ENCODE measurements around the gene ADCY2.

The ADCY2 gene

DNA sequence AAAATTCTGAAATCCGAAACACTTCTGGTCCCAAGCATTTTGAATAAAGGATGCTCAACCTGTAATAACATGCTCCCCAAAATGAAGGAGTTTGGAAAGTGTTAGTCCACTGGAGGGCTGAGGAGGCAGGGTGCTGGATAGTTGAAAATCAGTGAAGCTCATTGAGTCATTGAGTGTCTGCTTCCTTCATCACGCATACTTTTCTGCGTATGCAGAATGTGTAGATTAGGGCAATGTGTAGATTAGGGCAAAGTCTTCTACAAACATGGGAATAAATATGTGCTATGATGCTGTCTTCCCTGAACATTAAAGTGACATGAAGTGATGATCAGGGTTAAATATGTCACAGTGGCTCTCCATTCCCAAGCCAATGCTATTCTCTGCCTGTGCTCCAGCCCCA, 261.2 kb downstream of the ADCY2 start:
- TF ChIP-seq CTCF (IDR thresholded peaks at IDR 0.05; ENCODE audit: low read depth, low read length, missing control alignments) = no peak
- no peak overlapping the region for H3K4me3 ChIP-seq (ENCODE audit: low read depth, low read length)
- DNase-seq (ENCODE audit: low read depth) = no peak

DNA sequence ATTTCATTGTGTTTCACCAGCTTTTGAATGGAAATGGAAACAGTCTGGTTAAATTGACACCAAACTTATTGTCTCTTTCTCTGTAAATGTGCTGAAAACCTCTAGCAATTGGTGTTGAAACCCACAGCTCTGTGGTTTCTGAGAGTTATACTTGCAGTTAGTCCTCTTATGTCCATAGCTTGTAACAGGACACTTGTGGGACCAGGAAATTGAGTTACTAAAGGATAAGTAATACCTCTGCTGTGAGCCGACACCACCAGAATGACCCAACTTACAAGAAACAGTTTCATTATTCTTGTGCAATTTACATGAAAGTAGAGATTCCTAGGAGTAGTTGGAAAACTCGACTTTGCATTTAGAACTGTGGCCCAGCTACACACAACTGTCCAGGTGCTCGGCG, 263.5 kb downstream of the ADCY2 start:
- DNase-seq (ENCODE audit: low read depth) = no peak
- H3K4me3 ChIP-seq (ENCODE audit: low read depth, low read length) = no peak overlapping the region
- no peak for TF ChIP-seq CTCF (IDR thresholded peaks at IDR 0.05; ENCODE audit: low read depth, low read length, missing control alignments)

- no peak for DNase-seq (ENCODE audit: low read depth)
- no peak for TF ChIP-seq CTCF (IDR thresholded peaks at IDR 0.05; ENCODE audit: low read depth, low read length, missing control alignments)
- no peak overlapping the region for H3K4me3 ChIP-seq (ENCODE audit: low read depth, low read length)
These were observed 266.4 kb downstream of the ADCY2 start for GRCh38 chr5:7662289-7662688.

- no peak for DNase-seq (ENCODE audit: low read depth)
- H3K4me3 ChIP-seq (ENCODE audit: low read depth, low read length) = no peak overlapping the region
- TF ChIP-seq CTCF (IDR thresholded peaks at IDR 0.05; ENCODE audit: low read depth, low read length, missing control alignments) = no peak
These were observed 267.9 kb downstream of the ADCY2 start for GRCh38 chr5:7663808-7664207.

DNA sequence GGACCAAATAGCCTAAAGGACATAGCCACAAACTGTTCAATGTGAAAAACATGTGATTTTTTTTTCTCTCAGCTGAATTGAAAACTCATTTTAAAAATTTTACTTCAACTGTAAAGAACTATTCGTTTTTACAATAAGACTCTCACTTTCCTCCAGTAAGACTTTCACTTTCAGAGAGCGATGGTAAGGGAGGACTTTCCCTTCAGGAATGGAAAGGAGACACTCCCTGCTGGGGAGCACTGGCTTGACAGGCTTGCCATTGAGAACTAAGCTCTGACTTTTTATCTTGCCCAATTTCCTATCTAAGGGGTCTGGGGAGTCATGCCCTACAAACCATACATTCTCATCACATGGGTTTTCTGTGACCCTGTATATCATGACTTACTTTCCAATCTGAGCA, 268.3 kb downstream of the ADCY2 start:
- no peak overlapping the region for H3K4me3 ChIP-seq (ENCODE audit: low read depth, low read length)
- no peak for TF ChIP-seq CTCF (IDR thresholded peaks at IDR 0.05; ENCODE audit: low read depth, low read length, missing control alignments)

DNA sequence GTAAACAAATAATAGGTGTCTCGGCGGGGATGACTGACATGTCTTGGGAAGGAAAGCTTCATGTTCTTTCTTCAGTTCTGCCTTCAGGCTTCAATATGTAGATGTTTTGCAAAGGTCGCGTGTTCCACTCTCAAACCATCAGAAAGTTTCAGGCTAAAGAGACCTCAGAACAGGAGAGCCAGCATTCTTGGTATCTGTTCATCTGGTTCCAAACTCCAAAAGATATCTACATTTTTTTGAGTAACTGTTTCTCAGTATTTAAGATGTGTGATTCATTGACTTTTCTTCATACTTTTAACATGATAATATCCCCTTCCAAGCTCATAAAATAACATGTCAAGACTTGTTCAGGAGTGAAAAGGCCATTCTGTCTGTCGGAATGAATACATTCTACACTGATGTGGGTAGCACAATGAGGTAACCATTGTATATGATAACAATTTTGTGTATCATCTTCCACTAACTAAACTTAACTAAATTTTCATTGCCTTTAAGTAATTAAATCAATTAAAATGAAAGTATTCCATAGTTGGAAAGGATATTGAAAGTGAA, 271.4 kb downstream of the ADCY2 start:
- no peak for TF ChIP-seq CTCF (IDR thresholded peaks at IDR 0.05; ENCODE audit: low read depth, low read length, missing control alignments)
- DNase-seq (ENCODE audit: low read depth) = no peak
- no peak overlapping the region for H3K4me3 ChIP-seq (ENCODE audit: low read depth, low read length)

More for the DNA sequence above, 268.3 kb downstream of the ADCY2 start:
- no peak for DNase-seq (ENCODE audit: low read depth)

DNA sequence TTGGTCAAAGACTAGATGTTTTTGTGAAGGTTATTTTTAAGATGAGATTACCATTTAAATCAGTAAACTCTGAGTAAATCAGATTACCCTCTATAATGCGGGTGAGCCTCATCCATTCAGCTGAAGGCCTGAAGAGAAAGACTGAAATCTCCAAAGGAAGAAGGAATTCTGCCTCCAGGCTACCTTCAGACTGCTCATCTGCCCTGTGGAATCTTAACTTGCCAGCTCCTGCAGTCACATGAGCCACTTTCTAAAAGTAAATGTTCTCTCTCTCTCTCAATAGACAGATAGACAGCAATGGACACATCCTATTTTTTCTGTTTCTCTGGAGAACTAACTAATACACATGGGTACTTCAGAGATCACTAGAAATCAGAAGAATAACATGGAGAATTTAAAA, 272.2 kb downstream of the ADCY2 start:
- no peak for DNase-seq (ENCODE audit: low read depth)
- no peak overlapping the region for H3K4me3 ChIP-seq (ENCODE audit: low read depth, low read length)
- TF ChIP-seq CTCF (IDR thresholded peaks at IDR 0.05; ENCODE audit: low read depth, low read length, missing control alignments) = no peak

Measured in GM12864 (cell line).